AML-193 (cell line): Measurements from ENCODE around the gene ZNF333.
A peak's percentile ranks its signal among the peaks of the same experiment; 100 is the strongest.
"Not testable (repeated sequence)": the region's sequence is repeated elsewhere in the genome, so short reads cannot be mapped to it uniquely, and the experiment has no call there.

Experiments used
- DNase-seq, 2 experiments: peaks; one replicate each; lab custom pipeline; 2025; lab: John Stamatoyannopoulos, UW

Gene ZNF333

GRCh38 chr19:14769201-14769600, 79.4 kb downstream of the ZNF333 start:
- DNase-seq: no peak

- DNase-seq: no peak
Measured at GRCh38 chr19:14770136-14770535, 80.3 kb downstream of the ZNF333 start.

GRCh38 chr19:14770944-14771839, 81.3 kb downstream of the ZNF333 start:
- no peak for DNase-seq

- DNase-seq: no peak
Measured at GRCh38 chr19:14772467-14772866, 82.6 kb downstream of the ZNF333 start.

- DNase-seq: no peak
Measured at GRCh38 chr19:14772995-14773394, 83.1 kb downstream of the ZNF333 start.

- DNase-seq: not testable (repeated sequence)
Measured at GRCh38 chr19:14773722-14774121, 83.9 kb downstream of the ZNF333 start.

- no peak for DNase-seq
Measured at GRCh38 chr19:14774373-14774772, 84.5 kb downstream of the ZNF333 start.

GRCh38 chr19:14775326-14775725, 85.5 kb downstream of the ZNF333 start:
- not testable (repeated sequence) for DNase-seq

GRCh38 chr19:14775869-14776586, 86.2 kb downstream of the ZNF333 start:
- peak; percentile 50 to 54 for DNase-seq

GRCh38 chr19:14777645-14778044, 87.8 kb downstream of the ZNF333 start:
- not testable (repeated sequence) for DNase-seq

- DNase-seq: not testable (repeated sequence)
Measured at GRCh38 chr19:14778110-14778845, 88.4 kb downstream of the ZNF333 start, which contains the start of gene ADGRE2. Gene ADGRE2 (minus strand): TSS chr19:14778560. CDS start chr19:14776756, 1,804 bp downstream.

- DNase-seq: no peak
Measured at GRCh38 chr19:14779151-14779550, 89.3 kb downstream of the ZNF333 start.

- not testable (repeated sequence) for DNase-seq
Measured at GRCh38 chr19:14780622-14781225, 90.9 kb downstream of the ZNF333 start.

GRCh38 chr19:14781713-14782536, 92.1 kb downstream of the ZNF333 start:
- DNase-seq: not testable (repeated sequence)

- no peak for DNase-seq
Measured at GRCh38 chr19:14782626-14783409, 93.0 kb downstream of the ZNF333 start.
